Upper lobe of left lung (tissue), 4 donors: ENCODE measurements around the gene LATS2.

ENCODE experiments used
- POLR2A ChIP-seq, 4 donors: fragments of 450-650 bp; IDR thresholded peaks; one replicate each; pipeline ENCODE4 v1.5.1; 2016 to 2017; ENCODE audit warnings: antibody characterized with exemption in 4 of 4, mild to moderate bottlenecking in 2 of 4
- POLR2AphosphoS5 ChIP-seq, 2 donors: sonication (generic); formaldehyde crosslinking; IDR thresholded peaks; one replicate each; pipeline ENCODE4 v1.5.1; 2017; ENCODE audit warnings: antibody characterized with exemption in 2 of 2
- TF ChIP-seq, protein P1 (sequence below), 6 experiments: fragments of 450-650 bp in 4 of 6; fragments of 200-600 bp in 2 of 6; sonication (generic) in 2 of 6; IDR thresholded peaks; one replicate each; pipeline ENCODE4 v1.5.1; 2016 to 2019; ENCODE audit warnings: antibody characterized with exemption in 6 of 6

DNA sequence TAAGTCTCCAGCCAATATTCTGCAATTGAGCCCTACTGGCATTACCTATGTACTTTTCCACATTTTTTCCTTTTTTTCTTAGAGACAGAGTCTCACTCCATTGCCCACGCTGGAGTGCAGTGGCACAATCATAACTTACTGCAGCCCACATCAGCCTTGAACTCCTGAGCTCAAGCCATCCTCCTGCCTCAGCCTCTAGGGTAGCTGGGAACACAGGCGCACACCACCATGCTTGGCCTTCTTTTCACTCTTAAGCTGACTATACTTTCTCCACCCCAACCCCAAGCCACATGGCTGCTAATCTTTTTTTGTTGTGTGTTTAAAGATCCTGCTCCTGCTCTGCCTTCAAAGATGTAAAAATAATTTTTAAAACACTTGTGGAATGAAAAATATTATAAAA lies 1.6 kb upstream of the LATS2 start:
- TF ChIP-seq, protein P1, sequence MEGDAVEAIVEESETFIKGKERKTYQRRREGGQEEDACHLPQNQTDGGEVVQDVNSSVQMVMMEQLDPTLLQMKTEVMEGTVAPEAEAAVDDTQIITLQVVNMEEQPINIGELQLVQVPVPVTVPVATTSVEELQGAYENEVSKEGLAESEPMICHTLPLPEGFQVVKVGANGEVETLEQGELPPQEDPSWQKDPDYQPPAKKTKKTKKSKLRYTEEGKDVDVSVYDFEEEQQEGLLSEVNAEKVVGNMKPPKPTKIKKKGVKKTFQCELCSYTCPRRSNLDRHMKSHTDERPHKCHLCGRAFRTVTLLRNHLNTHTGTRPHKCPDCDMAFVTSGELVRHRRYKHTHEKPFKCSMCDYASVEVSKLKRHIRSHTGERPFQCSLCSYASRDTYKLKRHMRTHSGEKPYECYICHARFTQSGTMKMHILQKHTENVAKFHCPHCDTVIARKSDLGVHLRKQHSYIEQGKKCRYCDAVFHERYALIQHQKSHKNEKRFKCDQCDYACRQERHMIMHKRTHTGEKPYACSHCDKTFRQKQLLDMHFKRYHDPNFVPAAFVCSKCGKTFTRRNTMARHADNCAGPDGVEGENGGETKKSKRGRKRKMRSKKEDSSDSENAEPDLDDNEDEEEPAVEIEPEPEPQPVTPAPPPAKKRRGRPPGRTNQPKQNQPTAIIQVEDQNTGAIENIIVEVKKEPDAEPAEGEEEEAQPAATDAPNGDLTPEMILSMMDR (IDR thresholded peaks at IDR 0.05), result no peak
- TF ChIP-seq POLR2A (IDR thresholded peaks at IDR 0.05), result no peak
- TF ChIP-seq POLR2AphosphoS5 (IDR thresholded peaks at IDR 0.05), result no peak
